ENCODE data around the gene GNAI3.

- TF ChIP-seq EZH2 (IDR thresholded peaks at IDR 0.05; ENCODE audit: borderline replicate concordance, low read length), result no peak
- TF ChIP-seq CTCF (IDR thresholded peaks at IDR 0.05; ENCODE audit: low read length), result peak; percentile 9; the same call in 1 of the 2 replicates
Measured at GRCh38 chr1:109655615-109656519, 107.5 kb downstream of the GNAI3 start, which contains the start of gene GSTM4.
